Posterior vena cava (tissue), 2 donors: Measurements from ENCODE around the gene NAA38. TPM values are rescaled to one million over a fixed set of nuclear protein-coding genes. Genes with fewer than 3 reads are reported as not detected.

Experiments used
- DNase-seq: peaks from one replicate; pipeline ENCODE4 v3.0.0-alpha.2; 2020; ENCODE audit warnings: low spot score
- intact Hi-C, 2 donors: fragments of 100-400 bp; cut with DNase I; formaldehyde crosslinking; loops; one replicate each; pipeline versions ENCODE4 v1.14.1 to v1.14.2; 2022 to 2023
- total RNA-seq, 2 donors: library from RNA; stranded (reverse); fragmentation: NEBNext Ultra II Directional; extraction: Animal tissue kit (Norgen Biotek cat#: 25700); gene quantifications; one replicate each; pipeline ENCODE4 v1.2.1, GENCODE V29; 2021
- donor health status: DM: yes; HTN: yes; CAD: no.
- donor health status: DM: yes; HTN: yes; CAD: no.

NAA38 gene
- total RNA-seq, 2 donors from 2014 or later: 65.2 to 79.7 TPM

DNA sequence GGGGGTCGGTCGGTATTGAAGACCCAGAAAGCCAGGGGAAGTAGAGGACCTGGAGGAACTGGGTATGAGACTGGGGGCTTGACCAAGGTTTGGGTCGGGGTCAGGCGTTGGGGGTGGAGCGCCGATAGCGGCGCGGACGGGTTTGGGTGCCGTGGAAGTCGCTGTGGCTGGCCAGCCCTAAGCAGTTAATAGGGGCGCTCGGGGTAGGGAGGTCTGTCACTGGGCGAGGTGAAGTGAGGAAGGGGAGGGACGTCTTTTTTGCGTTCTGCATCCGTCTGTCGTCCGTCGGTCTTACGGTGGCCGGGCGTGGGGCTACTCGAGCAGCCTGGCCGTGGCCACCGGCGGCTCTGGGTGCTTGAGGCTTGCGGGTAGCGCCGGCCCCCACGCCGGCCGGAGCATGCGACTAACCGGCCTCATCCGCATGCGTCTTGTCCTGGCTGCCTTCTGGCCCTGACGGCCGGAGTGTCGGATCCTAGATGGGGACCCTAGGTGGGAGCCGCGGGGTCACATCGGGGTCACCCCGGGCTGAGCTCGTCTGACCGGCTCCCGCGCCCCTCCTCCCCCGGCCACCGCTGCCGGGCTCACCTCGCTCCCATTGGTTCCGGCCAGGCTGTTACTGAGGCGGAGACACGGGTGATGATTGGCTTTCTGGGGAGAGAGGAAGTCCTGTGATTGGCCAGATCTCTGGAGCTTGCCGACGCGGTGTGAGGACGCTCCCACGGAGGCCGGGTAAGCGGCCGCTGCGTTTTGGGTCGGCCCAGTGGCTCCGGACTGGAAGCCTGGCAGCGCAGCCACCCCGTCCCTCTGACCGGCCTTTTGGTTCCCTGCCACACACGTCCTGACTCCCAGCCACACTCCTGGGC, 12.8 kb downstream of the NAA38 start:
- intact Hi-C loops: no loop called here

DNA sequence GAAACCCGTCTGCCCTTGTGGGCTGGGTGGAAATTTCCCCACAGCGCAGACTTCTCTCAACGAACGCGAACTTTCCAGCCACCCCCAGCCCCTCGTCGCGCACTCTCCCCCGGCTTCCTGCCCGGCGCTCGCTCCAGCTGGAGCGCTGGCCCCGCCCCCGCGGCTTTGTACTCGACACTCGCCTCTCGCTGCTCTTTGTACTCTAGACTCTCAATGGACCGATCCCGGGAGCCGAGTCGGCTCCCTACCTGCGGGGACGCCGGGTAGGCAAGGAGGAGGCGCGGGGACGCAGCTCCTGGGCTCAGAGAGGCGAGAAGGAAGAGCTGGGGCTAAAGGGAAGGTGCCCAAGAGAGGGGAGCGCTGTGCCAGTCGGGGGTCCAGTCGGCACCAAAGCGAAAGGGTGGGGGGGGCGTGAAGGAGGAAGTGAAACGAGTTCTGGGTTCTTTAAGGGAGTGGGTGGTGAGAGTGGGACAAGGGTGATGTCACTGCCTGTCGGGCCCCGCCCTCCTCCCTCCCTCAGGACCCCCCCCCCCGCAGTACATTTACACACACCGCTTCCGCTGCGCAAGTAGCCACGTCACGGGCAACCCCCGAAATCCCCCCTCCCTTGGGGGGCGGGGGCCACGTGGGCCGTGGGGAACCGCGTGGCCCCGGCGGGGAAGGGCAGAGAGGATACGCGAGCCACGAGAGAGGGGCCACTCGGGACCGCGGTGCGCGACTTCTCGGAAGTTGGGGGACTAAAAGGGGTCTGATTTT, 13.6 kb downstream of the NAA38 start:
- intact Hi-C loops: no loop called here
- peak; percentile 95 for DNase-seq

More for the DNA sequence above, 12.8 kb downstream of the NAA38 start:
- peak; percentile 97 for DNase-seq

DNA sequence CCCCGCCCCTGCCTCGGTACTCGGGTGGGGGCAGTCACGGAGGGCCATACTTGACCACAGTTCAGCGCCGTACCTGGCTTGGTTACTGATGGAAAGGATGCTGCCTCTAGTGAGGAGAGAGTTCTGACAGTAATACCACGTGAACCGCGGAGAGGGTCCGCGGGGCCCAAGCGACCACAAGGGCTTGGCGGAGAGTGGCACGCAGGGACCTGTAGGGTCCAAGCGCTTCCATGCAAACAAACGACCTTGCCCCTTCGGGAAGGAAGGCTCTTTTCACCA, 14.2 kb downstream of the NAA38 start:
- intact Hi-C loops: no loop called here

DNA sequence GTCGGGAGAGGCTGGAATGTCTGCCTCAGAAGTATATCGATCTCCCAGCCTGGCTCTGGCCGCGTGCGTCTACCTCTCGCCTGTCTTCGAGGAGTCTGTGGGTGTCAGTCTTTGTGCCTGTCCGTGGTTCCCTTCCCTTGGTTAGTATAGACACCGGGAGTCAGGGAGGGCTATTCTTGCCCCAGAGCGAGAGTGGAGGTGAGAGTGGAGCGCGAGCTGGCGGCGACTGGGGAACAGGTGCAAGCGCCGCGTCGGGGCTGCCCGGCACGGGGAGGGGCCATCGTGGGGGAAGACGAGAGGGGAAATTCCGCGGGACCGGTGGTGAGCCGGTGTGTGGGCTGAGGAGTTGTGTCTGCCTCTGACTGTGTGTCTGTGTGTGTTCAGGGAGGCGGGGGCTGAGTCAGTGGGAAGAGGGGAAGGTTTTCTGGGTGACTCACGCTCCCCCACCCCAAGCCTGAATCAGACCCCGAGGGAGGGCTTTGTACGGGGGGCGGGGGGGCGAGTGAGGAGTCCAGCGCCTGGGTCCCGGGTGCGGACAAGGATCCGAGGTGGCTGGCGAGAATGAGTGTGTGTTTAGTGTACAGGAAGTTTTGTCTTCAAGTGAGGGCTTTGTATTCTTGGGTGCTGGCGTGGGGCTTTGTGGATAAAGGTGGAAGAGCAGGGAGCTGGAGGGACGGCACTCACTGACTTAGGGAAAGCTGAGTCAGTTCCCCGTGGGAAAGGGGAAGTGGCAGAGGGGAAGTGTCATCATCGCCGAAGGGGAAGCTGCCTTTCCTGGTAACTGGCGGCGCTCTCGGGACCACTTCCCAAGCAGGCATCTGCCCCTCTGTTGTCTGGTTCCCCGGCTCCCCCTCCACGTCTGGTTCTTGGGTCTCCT, 14.7 kb downstream of the NAA38 start:
- intact Hi-C loops: no loop called here

More for the DNA sequence above, 14.2 kb downstream of the NAA38 start:
- DNase-seq: no peak

DNA sequence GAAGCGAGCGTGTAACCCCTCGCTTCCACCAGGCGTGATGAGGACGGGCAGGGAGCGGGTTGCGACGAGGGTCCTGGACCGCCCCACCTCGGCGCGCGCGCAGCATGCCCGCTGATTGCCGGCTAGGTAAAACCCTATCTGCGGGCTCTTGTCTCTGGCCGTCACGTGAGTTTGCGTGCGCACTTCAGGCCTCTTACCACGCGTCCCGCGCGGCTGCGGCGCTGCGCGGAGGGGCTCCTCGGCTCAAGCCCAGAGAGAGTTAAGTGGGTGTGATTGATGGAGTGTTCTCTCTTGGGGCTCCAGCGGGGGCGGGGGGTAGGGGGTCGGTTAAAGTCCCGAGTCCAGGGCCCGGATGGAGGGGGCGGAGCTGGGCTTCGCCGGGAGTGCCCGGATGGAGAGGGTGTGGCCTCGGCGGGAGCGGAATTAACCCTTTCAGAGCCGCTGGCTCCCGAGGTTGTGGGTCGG, 15.4 kb downstream of the NAA38 start:
- intact Hi-C loops: no loop called here
- DNase-seq: peak; percentile 97

More for the DNA sequence above, 14.7 kb downstream of the NAA38 start:
- peak; percentile 95 for DNase-seq

DNA sequence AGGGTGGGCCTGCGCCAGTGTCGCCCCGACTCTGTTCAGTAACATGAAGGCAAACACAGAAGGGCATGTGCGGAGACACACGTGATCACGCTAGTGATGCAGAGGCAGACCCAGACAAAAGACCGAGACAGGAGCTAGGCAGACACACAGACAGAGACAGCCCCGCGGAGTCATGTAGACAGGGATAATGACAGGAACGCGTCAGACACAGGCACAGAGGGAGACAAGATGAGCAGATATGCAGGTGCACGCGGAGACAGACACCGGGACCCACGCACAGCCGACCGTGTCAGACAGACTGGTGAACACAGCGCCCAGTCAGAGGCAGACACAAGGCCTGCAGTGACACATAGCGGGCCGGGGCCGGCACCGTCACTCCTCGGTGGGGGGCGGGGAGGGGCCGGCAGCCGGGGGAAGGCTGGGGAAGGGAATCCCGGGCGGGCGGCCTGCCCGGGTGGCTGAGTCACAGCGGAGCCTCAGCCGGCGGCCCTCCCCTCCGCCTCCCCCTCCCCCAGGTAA, 15.9 kb downstream of the NAA38 start:
- peak; percentile 98 for DNase-seq
- intact Hi-C loops: no loop called here

DNA sequence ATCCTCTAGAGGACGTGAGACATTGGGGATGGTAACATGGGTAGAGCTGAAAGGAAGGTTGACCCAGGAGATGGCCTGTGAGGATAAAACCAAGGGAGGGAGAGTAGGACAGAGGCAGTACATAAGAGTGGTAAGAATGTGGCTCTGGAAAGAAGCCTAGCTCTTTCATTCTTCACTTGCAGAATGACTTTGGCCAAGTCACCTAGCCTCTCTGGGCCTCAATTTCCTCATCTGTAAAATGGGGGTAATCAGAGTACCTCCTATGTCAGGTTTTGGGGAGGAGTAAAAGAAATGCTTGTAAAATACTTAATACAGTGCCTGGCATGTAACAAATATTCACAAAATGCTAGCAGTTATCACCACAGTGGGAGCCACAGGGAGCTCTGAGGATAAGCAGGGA, 16.5 kb downstream of the NAA38 start:
- intact Hi-C loops: no loop called here
- DNase-seq: no peak

DNA sequence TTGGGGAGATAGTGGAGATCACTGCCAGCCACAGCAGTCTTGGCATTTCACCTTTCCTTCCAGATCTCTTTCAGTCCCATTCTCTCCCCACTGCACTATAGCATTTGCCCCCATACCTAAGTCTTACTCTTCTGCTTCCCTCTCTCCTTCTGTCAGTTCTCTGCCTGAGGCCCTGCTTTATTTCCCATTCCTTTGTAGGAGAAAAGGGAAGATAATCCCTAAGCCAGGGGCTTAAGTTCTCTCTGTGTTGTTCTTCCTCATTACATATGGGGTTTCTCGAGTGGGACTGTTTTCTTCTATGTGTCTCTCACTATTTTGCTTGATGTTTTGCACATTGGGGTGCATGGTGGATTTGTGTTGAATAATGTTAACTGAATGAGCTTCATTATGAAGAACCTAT, 16.9 kb downstream of the NAA38 start:
- no peak for DNase-seq
- intact Hi-C loops: no loop called here

DNA sequence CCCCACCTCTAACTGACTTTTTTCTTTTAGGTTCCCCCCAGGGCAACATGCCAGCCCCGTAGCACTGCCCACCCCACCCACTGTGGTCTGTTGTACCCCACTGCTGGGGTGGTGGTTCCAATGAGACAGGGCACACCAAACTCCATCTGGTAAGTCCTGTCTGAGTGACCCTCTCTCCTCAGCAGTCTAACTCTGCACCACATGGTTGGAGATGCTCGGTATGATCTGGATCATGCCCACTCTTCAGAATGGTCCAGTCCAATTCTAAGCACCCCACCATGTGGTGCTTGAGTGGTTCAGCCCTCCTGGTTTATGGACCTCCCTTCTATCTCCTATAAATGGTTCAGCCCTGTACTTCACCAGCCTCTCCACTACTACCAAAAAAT, 17.5 kb downstream of the NAA38 start:
- DNase-seq: no peak
- intact Hi-C loops: no loop called here

DNA sequence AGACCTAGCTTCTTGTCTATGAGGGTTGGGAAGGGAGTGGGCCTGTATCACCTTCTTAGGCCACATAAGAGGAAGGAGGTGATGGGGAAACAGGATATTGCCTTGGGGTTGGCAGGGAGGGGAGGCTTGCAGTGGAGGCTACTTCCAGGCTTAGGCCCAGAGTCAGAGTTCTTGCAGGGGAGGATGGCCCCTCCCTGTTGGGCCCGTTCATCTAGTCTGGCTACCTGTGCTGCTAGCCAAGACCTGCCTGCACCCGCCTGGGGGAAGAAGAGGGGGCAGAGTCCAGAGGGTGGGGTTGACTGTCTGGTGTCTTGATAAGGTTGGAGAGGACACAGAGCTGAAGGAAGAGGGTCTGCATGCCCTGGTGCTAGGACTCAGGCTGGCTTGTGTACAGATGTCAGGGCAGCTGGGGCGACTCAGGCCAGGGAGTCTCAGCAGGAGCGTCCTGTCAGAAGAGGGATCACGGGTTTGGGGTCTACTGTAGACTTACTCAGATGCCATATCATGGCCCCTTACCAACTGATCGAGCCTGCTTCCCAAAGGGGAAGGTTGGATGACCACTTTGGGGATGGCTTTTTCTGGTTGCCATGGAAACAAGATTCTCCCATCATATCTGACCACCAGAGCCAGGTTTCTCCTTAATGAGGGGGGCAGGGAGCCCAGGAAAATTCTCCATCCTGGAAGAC, 18.0 kb downstream of the NAA38 start:
- DNase-seq: no peak
- intact Hi-C loops: no loop called here

DNA sequence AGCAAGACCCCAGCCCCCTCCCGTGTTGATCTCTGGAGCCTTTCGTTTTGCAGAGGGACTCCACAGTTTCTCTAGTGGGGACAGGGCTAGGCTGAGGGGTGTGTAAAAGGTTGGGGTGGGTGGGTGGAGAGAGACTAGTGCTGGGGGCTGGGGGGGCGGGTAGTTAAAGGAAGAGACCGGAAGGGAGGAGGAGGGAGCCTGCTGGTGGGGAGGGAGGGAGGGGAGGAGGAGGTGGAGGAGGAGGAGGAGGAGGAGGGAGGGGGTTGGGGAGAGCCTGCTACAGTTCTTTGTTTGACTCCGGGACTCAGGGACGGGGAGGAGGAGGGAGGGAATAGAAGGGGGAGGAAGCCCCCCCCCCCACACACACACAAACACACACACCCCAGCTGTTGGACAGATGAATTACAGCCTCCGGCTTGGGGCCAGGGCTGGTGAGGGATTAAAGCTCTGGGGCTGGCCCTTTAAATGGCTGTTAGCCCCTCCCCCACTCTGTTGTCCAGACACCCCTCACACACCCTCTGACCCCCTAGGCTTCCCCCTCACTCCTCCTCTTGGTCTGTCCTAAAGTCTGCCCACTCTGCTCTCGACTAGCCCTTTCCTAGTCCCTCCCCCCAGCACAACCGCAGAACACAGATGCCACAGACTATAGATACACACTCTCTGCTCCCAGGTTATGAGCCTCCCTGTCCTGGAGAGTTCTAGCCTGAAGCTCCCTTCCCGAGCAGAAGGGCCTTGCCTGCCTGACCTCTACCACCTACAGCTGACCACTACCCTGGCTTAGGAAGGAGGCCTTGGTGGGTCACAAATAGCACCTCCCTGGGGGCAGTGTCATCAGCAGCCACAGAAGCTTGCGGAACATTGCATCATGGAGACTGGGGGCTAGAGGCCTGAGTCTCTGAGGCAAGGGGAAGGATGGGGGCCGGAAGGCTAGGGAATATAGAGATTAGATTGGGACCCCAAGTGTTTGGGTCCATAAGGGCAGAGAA, 19.0 kb downstream of the NAA38 start:
- intact Hi-C loops: no loop called here
- no peak for DNase-seq

DNA sequence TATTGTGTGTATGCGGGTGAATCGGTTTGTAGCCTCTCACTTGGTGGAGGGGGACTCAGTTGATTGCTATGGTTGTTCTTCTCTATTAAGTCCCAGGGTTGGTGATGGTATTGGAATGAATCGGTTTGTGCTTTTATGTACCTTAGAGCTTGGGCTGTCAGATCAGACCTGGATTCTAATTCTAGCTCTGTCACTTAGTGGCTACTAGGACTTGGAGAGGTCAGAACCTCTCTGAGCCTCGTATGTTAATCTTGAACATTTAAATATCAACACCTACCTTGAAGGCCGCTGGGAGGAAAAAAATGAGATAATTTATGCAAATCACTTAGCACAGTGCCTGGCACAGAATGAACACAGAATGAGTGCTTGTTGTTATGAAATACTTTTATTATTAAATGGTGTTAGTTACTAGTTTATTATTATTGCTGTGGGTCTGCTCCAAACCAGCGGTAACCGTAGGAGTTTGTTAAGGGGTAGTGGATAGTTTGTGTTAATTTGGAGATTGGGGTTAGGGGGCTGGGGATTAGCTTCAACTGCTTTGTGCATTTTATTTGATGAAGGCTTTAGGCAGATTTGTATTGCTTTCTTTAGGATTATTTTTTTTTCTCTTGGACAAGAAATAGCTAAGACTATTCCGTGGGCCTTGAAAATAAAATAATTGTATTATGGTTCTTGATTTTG, 19.8 kb downstream of the NAA38 start:
- DNase-seq: no peak
- intact Hi-C loops: no loop called here

DNA sequence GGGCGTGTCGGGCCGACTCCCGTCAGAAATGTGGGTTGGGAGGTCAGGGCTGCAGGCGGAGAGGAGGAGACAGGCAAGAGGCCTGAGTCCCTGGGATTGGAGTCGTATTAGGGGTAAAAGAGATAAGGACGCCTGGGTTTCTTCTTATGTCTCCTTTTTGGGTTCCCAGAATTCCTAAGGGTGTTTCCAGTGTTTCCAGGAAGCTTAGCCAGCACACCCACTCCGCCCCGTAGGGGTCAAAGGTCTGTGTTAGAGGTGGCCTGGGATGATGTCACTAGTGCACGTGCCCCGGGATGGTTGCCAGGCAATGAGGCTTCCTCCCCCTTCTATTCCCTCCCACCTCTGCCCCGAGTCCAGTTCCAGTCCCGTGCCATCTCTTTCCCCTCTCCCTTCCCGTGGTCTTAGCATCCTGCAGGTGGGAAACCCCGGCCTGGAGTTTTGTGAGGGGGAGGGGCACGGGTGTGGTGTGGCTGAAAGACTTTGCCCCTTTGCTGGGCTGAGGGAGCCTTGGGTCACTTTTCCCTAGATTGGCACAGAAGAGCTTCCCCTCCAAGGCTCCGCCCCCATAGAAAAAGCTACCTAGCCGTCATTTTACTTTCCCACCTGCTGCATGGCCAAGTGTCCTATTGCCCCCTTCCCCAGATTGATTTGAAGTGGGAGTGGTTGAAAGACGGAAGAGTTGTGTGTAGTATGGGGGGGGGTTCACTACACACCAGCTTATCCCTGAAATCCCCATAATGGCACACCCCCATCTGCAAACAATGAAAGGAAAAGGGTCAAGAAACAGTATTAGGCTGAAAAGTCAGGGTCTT, 20.6 kb downstream of the NAA38 start:
- intact Hi-C loops: no loop called here
- DNase-seq: peak; percentile 98

DNA sequence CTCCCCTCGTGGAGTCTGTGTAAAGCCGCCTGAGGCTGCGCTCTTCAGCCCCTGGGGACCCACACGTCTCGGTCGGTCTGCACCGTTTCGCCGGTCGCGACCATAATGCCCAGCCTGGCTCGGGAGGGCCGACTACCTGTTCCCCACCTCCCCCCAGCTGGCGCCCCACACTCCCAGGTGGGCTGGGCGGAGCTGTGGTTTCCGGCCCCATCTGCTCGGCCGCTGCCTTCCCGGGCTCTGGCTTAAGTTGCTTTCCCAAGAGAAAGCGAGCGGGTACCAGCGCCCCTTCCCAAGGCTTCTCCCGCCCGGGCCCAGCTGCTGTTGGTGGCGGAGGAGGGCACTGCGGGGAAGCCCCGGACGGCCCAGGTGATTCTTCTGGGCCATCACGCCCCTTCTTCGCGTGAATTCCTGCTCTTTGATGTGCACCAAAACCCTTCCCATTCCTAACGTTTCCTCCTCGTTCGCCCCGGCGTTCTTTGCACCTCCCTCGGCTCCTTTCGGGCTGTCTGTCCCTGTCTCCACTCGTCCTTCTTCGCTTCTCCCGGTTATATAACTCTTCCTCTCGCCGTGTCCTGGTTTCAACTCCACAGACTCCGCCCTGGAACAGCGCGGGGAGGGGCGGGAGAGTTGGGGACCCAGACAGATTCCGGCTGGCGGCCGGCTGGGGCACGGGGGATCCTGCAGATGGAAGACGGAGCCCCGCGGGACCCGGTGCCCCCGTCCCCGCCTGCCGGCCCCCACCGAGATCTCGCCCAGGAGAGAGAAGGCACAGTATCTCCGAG, 21.4 kb downstream of the NAA38 start:
- intact Hi-C loops: no loop called here
- peak; percentile 92 for DNase-seq

DNA sequence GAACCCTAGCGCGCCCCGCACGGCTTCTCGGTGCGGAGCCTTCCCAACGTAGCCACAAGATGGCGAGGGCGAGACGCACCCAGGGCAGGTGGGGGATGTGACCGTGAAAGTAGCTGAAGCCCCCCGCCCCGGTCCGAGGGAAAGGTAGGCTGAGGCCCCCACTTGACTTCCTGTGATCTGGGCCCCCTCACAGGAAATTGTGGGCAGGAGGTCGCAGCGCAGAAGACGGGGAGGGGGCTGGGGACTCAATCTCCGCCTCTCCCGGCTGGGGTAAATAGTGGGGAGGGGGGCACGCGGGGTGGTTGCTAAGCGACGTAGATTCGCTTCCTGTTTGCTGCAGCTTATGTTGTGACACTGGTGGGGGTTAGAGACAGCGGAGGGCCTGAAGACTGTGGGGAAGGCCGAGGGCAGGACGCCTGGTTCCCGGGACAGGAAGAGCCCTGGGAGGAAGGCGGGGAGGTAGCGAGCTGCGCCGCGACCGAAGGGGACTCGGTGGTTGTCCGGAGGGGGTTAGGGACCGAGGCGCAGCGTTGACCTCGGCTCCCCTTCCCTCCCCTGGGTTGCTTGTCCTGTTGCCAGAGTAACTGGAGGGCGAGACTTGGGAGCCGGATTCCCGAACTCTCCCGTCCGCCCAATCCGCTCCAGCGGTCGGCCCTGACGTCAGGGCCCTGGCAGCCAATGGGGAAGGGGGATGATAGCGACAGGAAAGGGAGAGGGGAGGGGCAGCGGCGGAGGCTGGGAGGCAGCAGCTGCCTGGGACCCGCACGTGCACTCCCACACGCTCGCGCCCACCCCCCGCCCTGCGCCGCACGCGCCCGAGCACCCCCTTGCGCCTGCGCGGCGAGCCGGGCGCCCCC, 22.2 kb downstream of the NAA38 start:
- peak; percentile 99 for DNase-seq
- intact Hi-C loops: no loop called here
